ENCODE results near the gene MBD2. TPM values are rescaled to one million over a fixed set of nuclear protein-coding genes. Genes with fewer than 3 reads are reported as not detected.

Gene MBD2
- total and polyA plus RNA-seq, 2 of the 8 experiments (the other 6 are each of a cell fraction or from before 2014, with no cell fraction given) = 36.2 to 52.7 TPM

GRCh38 chr18:54130177-54130576 is 94.3 kb downstream of the MBD2 start (continued):
- TF ChIP-seq CHD7 (IDR thresholded peaks at IDR 0.05; ENCODE audit: insufficient replicate concordance, low read length) = no peak
- no peak for TF ChIP-seq SUZ12 (IDR thresholded peaks at IDR 0.05; ENCODE audit: low read length)
- TF ChIP-seq SIRT6 (IDR thresholded peaks at IDR 0.05; ENCODE audit: low read length) = no peak
- no peak for TF ChIP-seq GTF2F1 (IDR thresholded peaks at IDR 0.05; ENCODE audit: borderline replicate concordance, low read depth, low read length)
- TF ChIP-seq SRF (IDR thresholded peaks at IDR 0.05; ENCODE audit: low read depth, low read length) = no peak
- no peak for TF ChIP-seq POLR2A (IDR thresholded peaks at IDR 0.05; ENCODE audit: control extremely low read depth in 1 of 2, low read depth in 2 of 2, low read length in 2 of 2)
- no peak for TF ChIP-seq TAF1 (IDR thresholded peaks at IDR 0.05; ENCODE audit: low read depth, low read length)
- TF ChIP-seq FOSL1 (IDR thresholded peaks at IDR 0.05; ENCODE audit: insufficient read depth, low read depth, low read length) = no peak

Data from H1 (cell line).